ENCODE measurements around the gene BTD. TPM values are rescaled to one million over a fixed set of nuclear protein-coding genes. Genes with fewer than 3 reads are reported as not detected.

The BTD gene
- polyA plus RNA-seq, 3 donors, result 6.5 to 45.0 (median 21.6) TPM

DNA sequence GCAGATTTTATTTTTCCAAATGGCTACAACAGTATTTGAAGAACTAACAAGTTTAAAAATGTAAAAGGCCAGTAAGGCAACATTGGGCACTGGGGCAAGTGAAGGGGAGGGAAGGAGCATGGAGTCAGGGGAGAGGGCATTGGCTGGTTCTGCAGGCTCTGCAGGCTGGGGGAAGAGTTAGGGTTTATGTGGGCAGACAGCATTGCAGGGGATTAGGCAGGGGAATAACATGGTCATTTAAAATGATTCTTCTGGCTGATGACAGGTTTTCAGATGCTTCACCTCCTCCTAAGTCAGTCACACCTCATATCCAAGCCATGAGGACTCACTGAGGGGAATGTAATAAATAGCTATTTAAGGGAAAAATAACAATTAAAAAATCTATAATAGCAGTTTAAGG is 52.6 kb downstream of the BTD start:
- H3K27ac ChIP-seq (ENCODE audit: low read depth, low read length), result no peak overlapping the region

DNA sequence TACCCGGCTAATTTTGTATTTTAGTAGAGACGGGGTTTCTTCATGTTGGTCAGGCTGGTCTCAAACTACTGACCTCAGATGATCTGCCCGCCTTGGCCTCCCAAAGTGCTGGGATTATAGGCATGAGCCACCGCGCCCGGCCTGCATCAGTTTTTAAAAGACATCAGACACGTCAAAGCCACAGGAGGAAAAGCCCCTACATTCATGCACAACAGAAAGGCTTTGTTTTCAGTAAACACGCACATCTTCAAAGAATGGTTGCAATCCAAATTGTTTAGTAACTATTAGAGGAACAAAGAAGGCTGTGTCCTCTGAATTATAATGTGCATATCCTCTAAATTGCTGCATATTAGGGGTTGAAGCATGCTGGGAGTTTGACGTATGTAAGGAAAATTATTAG is 53.3 kb downstream of the BTD start:
- H3K27ac ChIP-seq (ENCODE audit: low read depth, low read length), result no peak overlapping the region
- WGBS, 3 donors, result 93 to 98% (median 97%) methylated on average over 9 of the region's 9 CpGs

DNA sequence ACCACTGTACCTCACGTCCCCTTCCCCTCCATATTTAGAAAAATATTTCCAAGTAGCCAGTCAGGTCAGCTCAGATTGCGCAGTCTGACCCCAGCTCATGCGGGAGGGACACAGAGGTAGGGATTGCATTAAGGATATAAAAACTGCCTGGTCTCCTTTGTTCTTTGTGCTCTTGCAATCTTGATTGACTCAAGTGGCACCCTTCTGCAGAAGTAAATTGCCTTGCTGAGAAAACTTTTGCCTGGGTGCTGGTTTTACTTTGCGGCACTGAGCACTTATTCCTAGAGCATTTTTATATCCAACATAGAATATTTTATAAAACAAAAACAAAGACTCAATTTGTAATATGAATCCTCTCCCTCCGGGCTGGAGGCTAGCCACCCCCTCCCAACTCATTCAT is 54.8 kb downstream of the BTD start:
- 78 to 96% (median 89%) methylated on average over 5 of the region's 5 CpGs for WGBS, 3 donors
- H3K27ac ChIP-seq (ENCODE audit: low read depth, low read length), result no peak overlapping the region

DNA sequence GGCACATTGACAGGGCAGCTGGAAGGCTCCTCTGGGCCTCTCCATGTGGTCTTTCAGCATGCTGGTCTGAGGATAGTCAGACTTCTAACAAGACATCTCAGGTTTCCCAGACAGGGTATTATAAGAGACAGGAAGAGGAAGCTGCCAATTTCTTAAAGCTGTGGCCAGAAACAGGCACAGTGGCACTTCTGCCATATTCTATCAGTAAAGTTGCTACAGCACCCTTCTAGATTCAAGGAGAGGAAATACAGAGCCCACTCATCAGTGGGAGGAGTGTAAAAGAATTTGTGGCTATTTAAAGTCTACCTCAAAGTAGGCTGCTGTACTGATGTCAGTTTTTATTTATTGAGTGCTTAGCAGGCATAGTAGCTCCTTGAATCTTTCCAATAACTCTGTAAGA is 55.5 kb downstream of the BTD start:
- H3K27ac ChIP-seq (ENCODE audit: low read depth, low read length), result no peak overlapping the region

DNA sequence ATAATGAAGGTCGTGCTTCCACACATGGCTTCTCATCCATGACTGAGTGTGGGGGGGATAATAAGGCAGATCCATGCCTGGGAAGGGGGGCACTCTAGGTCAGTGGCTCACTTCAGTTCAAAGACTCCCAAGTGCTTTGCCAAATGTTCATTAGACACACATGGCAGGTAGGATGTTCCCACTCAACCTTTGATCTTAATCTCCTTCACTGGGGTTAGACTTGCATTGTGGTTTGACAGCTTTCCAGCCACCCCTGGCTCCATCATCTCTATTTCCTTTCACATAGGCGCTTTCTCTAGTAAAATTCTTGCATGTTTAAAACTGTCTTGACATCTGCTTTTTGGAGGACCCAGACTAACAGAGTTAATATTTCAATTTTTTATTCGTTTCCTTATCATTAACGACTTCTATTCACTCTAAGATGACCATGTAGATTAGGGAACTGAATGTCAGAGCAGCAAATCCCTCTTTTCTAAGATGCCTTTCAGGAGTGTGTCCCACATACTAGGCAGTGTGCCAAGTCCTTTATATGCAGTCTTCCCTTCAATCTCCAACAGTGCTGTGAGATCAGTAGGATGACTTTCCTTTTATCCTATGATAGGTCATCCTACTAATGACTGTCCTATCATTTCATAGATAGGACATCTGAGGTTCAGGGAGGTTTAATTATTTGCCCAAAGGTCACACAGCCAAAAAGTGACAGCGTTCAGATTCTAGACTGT is 57.9 kb downstream of the BTD start:
- H3K27ac ChIP-seq (ENCODE audit: low read depth, low read length), result no peak overlapping the region
- WGBS, 3 donors, result 69 to 81% (median 75%) methylated on average over 5 of the region's 5 CpGs

DNA sequence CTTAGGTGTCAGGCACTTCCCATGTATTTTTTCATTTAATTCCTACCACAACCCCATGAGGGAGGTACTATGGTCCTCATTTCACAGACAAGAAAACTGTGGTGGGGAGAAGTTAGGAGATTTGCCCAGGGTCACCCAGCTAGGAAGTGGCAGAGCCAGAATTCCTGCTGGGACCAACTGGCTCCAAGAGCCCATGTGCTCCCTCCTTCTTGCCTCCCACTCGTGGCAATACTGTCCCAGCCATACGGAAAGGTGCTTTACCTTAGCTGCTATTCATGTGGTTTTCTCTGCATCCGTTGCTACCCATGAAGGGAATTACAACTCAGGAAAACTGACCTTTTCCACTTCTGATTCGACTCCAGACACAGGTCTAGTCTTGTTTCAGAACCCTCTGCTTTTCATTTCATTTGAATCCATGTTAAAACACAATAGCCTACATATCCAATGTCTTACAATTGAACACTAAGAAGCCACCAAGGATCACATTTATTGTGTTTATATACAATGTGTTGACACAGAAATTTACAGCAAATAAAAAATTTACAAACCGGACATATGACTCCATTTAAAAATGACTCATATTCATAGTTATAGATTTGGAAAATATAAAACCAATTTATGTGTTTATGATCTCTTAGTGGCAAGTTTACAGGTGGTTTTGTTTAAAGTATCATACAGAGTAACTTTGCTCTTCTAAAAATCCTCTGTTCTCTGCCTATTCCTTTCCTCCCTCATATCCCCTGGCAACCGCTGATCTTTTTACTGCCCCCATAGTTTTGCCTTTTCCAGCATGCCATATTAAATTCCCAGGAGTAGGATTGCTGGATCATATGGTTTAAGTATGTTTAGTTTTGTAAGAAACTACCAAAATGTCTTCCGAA is 58.8 kb downstream of the BTD start:
- 81 to 90% (median 89%) methylated on average over 7 of the region's 7 CpGs for WGBS, 3 donors

DNA sequence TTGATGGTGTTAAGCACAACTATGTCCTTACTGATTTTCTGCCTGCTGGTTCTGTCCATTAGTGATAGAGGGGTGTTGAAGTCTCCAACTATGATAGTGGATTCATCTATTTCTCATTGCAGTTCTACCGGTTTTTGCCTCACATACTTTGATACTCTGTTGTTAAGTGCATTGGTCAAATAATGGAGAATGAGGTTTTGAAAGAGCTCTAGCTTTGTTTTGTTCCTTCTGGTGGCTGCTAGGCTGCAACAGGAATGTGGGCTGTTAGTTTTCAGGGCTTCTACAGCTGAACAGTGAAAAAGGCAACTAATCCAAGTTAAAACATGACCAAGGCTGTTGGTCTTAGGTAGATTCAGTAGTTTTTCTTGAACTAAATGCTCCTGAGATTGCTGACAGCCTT is 62.6 kb downstream of the BTD start:
- 87 to 96% (median 95%) methylated on average over 1 of the region's 1 CpG for WGBS, 3 donors
- no peak overlapping the region for H3K27ac ChIP-seq (ENCODE audit: low read depth, low read length)

More for the DNA sequence above, 58.8 kb downstream of the BTD start:
- no peak overlapping the region for H3K27ac ChIP-seq (ENCODE audit: low read depth, low read length)

DNA sequence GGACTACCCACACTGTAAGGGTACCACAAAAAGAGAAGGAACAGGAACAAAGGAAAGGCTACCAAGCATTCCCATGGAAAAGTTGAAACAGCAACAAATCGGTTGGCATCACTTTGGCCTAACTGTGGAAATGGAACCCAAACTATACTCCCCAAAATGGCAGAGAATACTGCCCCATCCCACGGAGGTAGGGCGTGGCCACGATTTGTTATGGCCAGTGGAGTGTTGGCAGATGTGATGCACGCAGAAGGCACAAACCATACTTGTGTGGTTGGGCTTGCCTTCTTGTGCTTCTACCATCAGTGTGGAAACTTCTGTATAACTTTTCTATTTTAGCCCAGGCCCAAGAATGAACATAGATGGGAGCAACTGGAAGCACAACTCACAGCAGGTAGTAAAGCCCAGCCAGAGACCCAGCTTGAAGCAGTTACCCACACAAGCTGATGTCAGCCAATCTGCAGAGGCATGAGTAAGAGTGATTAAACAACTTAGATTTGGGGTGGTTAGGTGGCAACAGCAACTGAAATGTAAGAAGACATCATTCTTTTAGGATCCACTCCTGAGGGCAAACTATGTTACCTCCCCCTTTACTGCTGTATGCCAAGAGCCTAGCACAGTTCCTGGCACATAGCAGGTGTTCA is 64.1 kb downstream of the BTD start:
- no peak overlapping the region for H3K27ac ChIP-seq (ENCODE audit: low read depth, low read length)
- WGBS, 3 donors, result 97 to 98% (median 97%) methylated on average over 5 of the region's 5 CpGs

DNA sequence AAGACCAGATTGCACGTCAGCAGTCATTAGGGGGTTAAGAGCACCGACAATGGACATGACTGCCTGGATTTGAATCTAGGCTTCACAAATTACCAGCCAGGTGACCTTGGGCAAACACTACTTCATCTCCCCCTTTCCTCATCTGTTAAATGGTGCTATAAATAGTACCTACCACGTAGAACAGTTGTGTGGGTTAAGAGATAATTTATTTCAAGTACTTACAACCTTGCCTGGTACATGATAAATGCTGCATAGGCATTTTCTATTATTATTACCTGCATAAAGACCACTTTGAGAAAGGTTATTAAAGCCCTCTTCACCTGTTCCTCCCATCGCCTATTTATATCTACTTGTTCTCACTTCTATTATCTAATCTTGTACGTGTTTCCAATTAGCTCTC is 64.7 kb downstream of the BTD start:
- H3K27ac ChIP-seq (ENCODE audit: low read depth, low read length), result no peak overlapping the region
- 73 to 92% (median 86%) methylated on average over 5 of the region's 5 CpGs for WGBS, 3 donors

DNA sequence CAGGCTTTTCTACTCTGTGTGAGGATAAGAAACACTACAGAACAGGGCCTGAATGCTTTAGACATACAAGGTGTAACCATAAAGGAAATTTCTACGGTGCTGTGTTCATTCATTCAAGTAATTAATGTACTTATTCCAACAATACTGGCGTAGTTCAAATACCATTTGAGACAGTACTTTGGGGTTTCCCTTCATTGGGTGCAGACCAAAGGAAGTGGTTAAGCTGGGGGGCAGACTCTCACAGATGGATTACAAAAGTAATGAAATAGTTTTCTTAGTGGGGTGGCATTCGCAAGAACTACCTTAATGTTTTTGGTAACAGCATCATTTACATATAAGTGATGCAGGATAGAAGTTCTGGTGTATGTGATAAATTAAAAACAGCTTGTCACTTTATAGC is 65.9 kb downstream of the BTD start:
- 71 to 90% (median 76%) methylated on average over 3 of the region's 3 CpGs for WGBS, 3 donors
- no peak overlapping the region for H3K27ac ChIP-seq (ENCODE audit: low read depth, low read length)

DNA sequence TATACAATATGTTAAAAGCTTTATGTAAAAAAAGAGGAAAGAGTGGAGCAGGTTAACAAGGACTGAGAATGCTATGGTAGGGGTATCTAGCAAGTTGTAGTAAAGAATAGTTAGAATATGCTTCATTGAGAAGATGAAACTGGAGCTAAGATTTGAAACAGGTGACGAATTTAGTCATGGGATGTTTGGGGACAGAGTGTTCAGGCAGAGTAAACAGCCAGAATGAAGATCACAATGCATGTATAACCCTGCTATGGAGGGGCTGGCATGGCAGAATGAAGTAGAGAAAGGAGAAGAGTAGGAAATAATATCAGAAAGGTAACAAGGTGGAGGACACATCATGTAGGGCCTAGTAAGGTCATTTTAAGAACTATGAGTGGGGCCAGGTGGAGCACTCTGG is 72.0 kb downstream of the BTD start:
- H3K27ac ChIP-seq (ENCODE audit: low read depth, low read length), result no peak overlapping the region
- 94 to 97% (median 97%) methylated on average over 1 of the region's 1 CpG for WGBS, 3 donors

DNA sequence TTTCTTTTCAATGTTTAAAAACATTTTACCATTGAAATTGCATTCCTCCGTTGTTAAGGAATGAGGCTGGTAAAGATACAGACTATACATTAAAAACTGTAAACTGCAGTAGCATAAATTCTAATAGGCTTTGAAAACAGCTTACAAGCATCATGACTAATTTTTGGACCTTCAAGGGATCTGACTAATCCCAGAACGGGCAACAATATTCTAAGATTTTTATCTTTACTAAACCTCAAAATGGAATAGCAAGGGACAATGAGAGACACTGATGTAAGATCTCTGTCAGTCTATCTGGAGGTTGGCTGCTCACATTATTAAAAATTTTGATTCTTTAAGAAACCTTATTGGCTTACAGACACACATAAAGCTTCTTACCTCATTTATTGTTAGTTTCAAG is 74.7 kb downstream of the BTD start:
- no peak overlapping the region for H3K27ac ChIP-seq (ENCODE audit: low read depth, low read length)
- 93 to 95% (median 93%) methylated on average over 2 of the region's 2 CpGs for WGBS, 3 donors

DNA sequence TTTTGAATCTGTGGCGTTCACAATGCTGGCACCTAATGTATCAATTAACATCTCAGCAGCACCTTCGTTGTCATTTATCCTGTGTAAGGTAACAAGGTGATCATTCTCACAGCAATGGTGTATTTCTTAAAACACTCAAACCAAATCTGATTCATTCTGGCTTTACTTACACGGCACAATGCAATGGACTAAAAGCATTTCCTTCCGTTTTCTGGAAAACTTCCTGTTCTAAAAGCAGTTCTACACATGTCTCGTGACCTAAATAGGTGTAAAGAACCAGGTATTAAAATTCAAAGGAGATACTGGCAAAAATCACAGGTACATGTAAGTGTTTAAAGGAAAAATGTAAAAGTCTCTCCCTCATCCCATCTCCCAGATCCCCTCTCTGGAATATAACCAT is 77.8 kb downstream of the BTD start:
- WGBS, 3 donors, result 68 to 90% (median 69%) methylated on average over 5 of the region's 5 CpGs
- no peak overlapping the region for H3K27ac ChIP-seq (ENCODE audit: low read depth, low read length)

DNA sequence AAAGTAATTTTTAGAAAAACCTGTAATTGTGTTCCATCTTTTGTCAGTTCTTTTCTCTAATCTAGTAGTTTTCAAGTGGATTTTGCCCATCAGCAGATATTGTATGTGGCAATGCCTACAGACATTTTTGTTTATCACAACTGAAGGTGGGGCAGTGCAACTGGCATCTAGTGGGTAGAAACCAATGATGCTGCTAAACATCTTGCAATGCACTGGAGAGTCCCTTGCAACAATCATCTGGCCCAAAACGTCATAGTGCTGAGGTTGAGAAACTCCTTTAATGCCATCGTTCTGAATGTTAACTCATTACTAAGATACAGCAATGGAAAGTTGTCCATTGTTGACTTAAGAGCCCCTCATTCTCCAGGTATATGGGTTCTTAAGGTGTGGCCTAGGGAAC is 80.1 kb downstream of the BTD start:
- no peak overlapping the region for H3K27ac ChIP-seq (ENCODE audit: low read depth, low read length)
- WGBS, 3 donors, result 60 to 77% (median 62%) methylated on average over 2 of the region's 2 CpGs

DNA sequence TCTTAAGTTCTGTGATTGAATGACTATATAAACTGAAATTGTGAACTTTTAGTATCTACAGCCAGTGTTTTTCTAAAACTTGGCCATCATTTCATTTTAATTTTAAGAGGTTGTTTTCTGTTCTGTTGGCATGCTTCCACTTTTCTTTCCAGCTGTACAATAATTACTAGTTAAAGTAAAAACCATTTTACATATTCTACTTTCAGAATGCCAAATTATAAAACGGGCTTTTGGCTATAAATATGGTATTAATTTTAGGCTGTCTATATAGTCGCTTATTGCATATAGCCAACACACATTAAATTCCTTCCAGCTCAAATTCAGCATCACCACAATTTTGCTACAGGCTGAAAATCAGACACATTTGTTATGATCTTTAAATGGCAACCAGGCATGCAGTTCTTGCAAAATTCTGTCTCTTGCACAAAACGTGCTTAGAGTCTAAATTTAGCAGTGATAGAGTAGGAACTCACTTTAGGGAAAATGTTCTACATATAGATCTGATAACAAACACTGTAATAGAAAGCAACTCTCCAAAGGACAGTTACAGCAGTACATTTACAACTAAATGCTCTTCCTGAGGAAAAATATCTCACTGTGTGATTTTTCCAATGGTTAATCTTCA is 81.1 kb downstream of the BTD start:
- 36 to 42% (median 38%) methylated on average over 3 of the region's 3 CpGs for WGBS, 3 donors

DNA sequence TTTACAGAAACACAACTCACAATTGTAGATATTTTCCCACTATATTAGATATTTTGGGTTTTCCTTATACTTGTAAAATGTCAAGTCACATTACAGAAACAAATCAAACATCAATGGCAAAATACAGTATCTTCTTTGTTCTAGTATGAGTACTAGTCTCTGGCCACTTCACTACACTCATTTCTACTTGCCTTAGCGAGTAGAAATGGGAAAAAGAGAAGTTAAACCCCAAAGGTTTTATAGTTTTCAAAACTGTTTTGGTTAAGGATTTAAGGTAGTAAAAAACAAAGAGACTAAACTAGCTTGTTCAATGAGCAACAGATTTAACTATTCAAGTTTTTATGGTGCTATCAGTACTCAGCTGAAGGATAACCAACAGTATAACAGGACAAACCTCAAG is 81.7 kb downstream of the BTD start:
- no peak overlapping the region for H3K27ac ChIP-seq (ENCODE audit: low read depth, low read length)
- 68 to 91% (median 74%) methylated on average over 1 of the region's 1 CpG for WGBS, 3 donors

More for the DNA sequence above, 81.1 kb downstream of the BTD start:
- H3K27ac ChIP-seq (ENCODE audit: low read depth, low read length), result no peak overlapping the region

DNA sequence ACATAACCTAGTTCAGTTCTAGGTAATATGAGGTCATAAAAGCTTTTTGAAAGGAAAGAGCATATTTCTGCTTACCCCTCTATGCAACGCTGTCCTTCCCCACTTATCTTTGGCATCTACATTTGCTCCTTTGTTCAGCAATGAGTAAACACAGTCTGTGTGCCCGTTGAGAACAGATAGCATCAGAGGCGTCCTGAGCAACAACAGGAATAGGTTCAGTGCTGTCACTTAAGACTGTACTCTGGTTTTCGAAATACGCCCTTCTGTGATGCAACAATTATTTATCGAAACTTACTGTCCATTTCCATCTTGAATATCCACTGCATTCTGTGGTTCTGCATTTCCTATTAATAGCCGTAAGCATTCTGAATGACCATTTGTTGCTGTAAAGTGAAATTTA is 84.4 kb downstream of the BTD start:
- WGBS, 3 donors, result 73 to 79% (median 77%) methylated on average over 7 of the region's 7 CpGs

DNA sequence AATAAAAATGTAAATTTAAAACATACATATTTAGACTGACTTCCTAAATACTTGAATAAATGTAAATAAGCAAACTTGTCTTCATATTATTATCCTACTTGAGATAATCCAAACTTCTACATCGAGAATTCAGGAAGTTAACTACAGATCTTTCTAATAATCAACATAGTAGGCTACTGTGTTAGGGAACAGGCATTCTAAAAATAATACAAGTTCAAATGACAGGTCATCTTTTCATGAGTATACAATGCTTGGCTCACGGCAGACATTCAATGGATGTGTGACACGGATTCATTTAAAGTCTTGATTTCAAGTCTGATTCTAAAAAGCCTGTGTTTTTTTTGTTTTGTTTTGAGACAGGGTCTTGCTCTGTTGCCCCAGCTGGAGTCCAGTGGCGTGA is 88.7 kb downstream of the BTD start:
- no peak overlapping the region for H3K27ac ChIP-seq (ENCODE audit: low read depth, low read length)
- 90 to 92% (median 90%) methylated on average over 4 of the region's 4 CpGs for WGBS, 3 donors

More for the DNA sequence above, 84.4 kb downstream of the BTD start:
- no peak overlapping the region for H3K27ac ChIP-seq (ENCODE audit: low read depth, low read length)

DNA sequence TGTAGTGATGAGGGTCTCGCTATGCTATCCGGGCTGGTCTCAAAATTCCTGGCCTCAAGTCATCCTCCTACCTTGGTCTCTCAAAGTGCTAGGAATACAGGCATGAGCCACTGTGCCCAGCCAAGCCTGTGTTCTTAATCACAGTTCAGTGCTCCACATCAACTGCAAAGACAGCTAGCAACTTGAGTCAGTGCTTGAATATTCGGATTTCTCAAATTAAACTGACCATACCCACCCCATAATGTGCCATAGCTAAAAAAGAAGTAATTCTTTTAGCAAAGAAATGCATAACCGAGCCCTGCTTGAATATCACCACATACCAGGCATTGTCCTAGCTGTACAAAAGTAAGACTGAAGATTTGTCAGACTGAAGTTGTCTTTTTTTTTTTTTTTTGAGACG is 89.2 kb downstream of the BTD start:
- H3K27ac ChIP-seq (ENCODE audit: low read depth, low read length), result no peak overlapping the region
- 91 to 98% (median 94%) methylated on average over 5 of the region's 5 CpGs for WGBS, 3 donors

All from adipose tissue (tissue), 3 donors.